ENCODE data around the gene ZNF839.

Gene ZNF839

DNA sequence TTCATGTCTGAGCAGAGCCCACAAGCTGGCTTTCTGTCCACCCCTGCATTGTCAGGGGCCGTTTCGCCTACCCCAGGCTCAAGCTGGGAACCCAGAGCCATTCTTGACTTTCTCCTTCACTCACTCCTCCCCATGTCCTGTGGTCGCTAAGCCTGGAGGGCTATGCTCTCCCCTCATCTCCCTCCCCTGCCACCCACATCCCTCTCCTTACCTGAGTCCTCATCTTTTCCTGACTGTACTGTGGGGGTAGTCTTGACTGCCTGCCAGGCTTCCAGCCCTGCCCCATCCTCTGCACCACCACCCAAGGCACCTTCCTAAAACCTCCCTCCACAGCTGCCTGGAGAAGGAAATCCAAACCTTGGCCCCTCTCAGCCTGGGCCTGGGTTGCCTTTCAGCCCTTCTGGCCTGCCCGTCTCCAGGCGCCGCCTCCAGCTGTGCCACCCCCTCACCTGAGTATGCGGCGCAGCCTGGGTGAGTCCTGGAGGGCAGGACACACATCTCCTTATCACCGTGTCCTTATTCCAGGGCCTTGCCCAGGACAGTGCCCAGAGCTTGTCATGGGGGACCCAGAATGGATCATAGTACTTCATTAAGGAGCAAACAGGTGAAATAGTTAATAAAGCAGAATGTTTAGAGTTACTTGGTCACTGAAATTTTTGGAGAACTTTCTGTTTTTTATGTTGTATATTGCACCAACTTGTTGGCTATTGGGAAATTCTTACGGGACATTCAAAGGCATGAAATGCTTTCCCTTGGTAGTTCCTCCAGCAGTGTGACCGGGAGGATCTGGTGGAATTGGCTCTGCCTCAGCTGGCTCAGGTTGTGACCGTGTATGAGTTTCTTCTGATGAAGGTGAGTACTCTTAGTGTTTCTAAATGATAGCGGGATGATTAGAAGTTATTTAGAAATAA lies 14.5 kb downstream of the ZNF839 start:
- TF ChIP-seq, protein P1, sequence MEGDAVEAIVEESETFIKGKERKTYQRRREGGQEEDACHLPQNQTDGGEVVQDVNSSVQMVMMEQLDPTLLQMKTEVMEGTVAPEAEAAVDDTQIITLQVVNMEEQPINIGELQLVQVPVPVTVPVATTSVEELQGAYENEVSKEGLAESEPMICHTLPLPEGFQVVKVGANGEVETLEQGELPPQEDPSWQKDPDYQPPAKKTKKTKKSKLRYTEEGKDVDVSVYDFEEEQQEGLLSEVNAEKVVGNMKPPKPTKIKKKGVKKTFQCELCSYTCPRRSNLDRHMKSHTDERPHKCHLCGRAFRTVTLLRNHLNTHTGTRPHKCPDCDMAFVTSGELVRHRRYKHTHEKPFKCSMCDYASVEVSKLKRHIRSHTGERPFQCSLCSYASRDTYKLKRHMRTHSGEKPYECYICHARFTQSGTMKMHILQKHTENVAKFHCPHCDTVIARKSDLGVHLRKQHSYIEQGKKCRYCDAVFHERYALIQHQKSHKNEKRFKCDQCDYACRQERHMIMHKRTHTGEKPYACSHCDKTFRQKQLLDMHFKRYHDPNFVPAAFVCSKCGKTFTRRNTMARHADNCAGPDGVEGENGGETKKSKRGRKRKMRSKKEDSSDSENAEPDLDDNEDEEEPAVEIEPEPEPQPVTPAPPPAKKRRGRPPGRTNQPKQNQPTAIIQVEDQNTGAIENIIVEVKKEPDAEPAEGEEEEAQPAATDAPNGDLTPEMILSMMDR (IDR thresholded peaks at IDR 0.05; ENCODE audit: low read depth, low read length): no peak
- no peak overlapping the region for H3K4me3 ChIP-seq (ENCODE audit: low read depth, low read length)

DNA sequence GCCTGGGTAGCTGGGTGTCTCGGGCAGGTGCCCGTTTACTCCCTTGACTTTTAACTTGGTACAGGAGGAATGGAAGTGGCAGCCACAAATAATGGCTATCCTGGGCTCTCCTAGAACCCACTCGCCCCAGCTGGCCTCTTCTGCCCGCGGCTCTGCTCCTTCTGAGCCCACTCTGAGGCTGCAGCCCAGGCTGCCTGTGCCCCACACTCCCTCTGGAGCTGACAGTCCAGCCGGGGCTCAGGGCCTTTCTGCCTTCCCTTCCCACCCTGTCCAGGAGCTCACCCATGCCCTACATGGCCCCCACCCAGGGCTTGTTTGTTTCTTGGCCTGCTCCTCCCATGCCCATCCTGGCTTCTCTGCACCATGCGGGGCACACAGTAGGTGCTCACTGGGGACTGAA lies 15.6 kb downstream of the ZNF839 start:
- TF ChIP-seq, protein P1 (IDR thresholded peaks at IDR 0.05; ENCODE audit: low read depth, low read length): no peak
- no peak overlapping the region for H3K4me3 ChIP-seq (ENCODE audit: low read depth, low read length)

DNA sequence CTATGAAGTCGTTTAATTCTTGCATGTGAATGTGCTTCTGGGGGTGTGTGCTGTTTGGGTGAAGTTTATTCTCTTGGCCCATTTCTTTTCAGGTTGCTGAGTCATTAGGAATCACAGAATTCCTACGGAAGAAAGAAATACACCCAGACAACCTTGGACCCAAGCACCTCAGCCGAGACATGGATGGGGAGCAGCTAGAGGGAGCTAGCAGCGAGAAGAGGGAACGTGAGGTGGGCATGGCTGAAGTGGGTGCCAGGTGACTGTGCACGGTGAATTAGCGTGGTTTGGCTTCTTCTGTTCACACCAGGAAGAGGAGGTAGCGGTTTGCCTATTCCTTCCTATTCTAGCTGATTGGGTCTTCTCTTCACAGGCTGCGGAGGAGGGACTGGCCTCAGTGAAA lies 19.2 kb downstream of the ZNF839 start:
- no peak overlapping the region for H3K4me3 ChIP-seq (ENCODE audit: low read depth, low read length)
- TF ChIP-seq, protein P1 (IDR thresholded peaks at IDR 0.05; ENCODE audit: low read depth, low read length): no peak

DNA sequence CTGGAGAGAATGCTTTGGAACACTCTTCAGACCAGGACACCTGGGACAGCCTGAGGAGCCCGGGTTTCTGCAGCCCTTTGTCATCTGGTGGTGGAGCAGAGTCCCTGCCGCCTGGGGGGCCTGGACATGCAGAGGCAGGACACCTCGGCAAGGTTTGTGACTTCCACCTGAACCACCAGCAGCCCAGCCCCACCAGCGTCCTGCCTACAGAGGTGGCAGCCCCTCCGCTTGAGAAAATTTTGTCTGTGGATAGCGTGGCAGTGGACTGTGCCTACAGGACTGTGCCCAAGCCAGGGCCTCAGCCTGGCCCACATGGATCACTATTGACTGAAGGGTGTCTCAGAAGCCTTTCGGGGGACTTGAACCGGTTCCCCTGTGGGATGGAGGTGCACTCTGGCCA lies 22.0 kb downstream of the ZNF839 start:
- no peak overlapping the region for H3K4me3 ChIP-seq (ENCODE audit: low read depth, low read length)
- TF ChIP-seq, protein P1 (IDR thresholded peaks at IDR 0.05; ENCODE audit: low read depth, low read length): no peak

DNA sequence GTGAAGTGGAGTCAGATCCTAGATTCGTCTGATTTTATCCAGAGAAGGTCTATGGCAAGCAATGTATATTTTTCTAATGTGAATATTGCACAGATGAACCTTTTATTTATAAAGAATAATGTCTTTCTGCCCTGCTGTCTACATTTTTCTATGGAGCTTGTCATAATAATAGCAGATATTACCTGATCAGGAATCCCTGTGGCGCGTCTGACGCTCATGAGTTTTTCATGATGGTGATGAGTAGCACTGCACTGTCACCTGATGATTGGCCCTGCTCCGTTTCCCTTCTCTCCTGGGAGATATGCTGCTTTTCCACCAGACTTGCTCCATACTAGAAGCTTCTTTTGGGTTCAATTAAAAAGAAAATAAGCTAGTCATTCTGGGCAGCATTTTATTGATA lies 22.7 kb downstream of the ZNF839 start:
- TF ChIP-seq, protein P1 (IDR thresholded peaks at IDR 0.05; ENCODE audit: low read depth, low read length): no peak
- no peak overlapping the region for H3K4me3 ChIP-seq (ENCODE audit: low read depth, low read length)

DNA sequence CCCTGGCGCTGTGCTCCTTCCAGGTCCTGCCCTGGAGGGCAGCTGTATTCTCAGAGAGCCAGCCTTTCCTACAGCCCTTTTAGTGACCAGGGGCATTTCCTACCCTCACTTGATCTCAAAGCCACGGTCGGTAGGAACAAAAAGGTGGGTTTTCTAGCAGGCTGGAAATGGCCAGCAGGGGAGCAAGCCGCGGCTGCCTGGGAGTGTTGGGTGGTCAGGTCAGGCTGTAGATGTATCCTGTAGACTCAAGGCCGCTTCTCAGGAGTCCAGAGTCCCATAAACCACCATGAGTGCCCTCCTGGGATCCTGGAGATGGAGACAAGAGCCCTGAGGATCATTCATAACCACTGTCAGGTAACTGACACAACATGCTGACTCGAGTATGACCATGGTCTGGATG lies 24.5 kb downstream of the ZNF839 start:
- TF ChIP-seq, protein P1 (IDR thresholded peaks at IDR 0.05; ENCODE audit: low read depth, low read length): no peak

DNA sequence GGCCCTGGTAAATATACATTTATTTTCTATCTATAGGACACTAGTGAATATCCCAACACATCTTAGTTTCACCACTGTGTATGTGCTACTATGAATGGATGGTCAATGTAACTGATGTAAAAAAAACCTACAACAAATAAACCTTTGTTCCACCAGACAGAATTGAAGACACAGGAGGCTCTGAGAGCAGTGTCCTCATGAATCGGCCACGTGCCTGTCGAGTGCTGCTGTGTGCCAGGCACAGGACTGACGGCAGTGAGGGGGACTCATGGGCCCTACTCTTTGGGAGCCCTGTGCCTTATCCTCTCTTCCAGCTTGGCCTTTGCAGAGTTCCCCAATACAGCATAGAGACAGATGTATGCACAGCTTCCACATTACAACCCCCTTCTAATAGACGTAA lies 24.9 kb downstream of the ZNF839 start:
- TF ChIP-seq, protein P1 (IDR thresholded peaks at IDR 0.05; ENCODE audit: low read depth, low read length): no peak
- no peak overlapping the region for H3K4me3 ChIP-seq (ENCODE audit: low read depth, low read length)

More for the DNA sequence above, 24.5 kb downstream of the ZNF839 start:
- H3K4me3 ChIP-seq (ENCODE audit: low read depth, low read length): no peak overlapping the region
